Measurements from ENCODE around the gene CST3. TPM values are rescaled to one million over a fixed set of nuclear protein-coding genes. Genes with fewer than 3 reads are reported as not detected.

Gene CST3
- total RNA-seq, 4 donors from 2014 or later = 607 to 1,755 (median 1,289) TPM

GRCh38 chr20:23645575-23645974 is 7.8 kb upstream of the CST3 start:
- in situ Hi-C loops (cut with MboI; ENCODE audit: low pct_ligation_motif_present in 1 of 4, low pct_unique_long_range_greater_than_20kb in 1 of 4, low sequenced_read_pairs in 3 of 4) (no loop called here), intact Hi-C loops (cut with DNase I; ENCODE audit: low total_unique reads) (no loop called here)
- H3K27ac ChIP-seq = no peak overlapping the region
- 88% methylated on average over 1 of the region's 1 CpG; no CpG with 5 or more reads in 1 of the 2 donors for WGBS, 2 donors (ENCODE audit: low coverage in 1 of 2)
- no peaks in the 10 kb centered on the region for H3K36me3 ChIP-seq
- no peak for DNase-seq
- TF ChIP-seq POLR2AphosphoS5 (IDR thresholded peaks at IDR 0.05) (no peak), EP300 (IDR thresholded peaks at IDR 0.05; ENCODE audit: low read depth) (no peak), POLR2A (IDR thresholded peaks at IDR 0.05) (no peak), CTCF (IDR thresholded peaks at IDR 0.05) (no peak)
- H3K4me3 ChIP-seq = no peak overlapping the region
- peaks cover 0 to 9% (median 2%) of the 10 kb centered on the region in 4 donors for H3K4me1 ChIP-seq
- no peaks in the 10 kb centered on the region for H3K9me3 ChIP-seq
- H3K27me3 ChIP-seq = no peaks in the 10 kb centered on the region

GRCh38 chr20:23644164-23644563 is 6.4 kb upstream of the CST3 start:
- no peak overlapping the region for H3K27ac ChIP-seq

GRCh38 chr20:23643659-23644058 is 5.9 kb upstream of the CST3 start:
- H3K36me3 ChIP-seq = no peaks in the 10 kb centered on the region
- intact Hi-C loops (cut with DNase I; ENCODE audit: low total_unique reads) (no loop called here), in situ Hi-C loops (cut with MboI; ENCODE audit: low pct_ligation_motif_present in 1 of 4, low pct_unique_long_range_greater_than_20kb in 1 of 4, low sequenced_read_pairs in 3 of 4) (no loop called here)
- WGBS, 2 donors (ENCODE audit: low coverage in 1 of 2) = 74 to 75% methylated on average over 6 of the region's 6 CpGs
- peaks cover 0 to 13% (median 2%) of the 10 kb centered on the region in 4 donors for H3K4me1 ChIP-seq
- no peaks in the 10 kb centered on the region for H3K27me3 ChIP-seq
- no peak for TF ChIP-seq POLR2AphosphoS5 (IDR thresholded peaks at IDR 0.05)
- TF ChIP-seq POLR2A (IDR thresholded peaks at IDR 0.05) = no peak
- no peak for TF ChIP-seq CTCF (IDR thresholded peaks at IDR 0.05)
- no peak for TF ChIP-seq EP300 (IDR thresholded peaks at IDR 0.05; ENCODE audit: low read depth)
- no peak overlapping the region for H3K4me3 ChIP-seq
- H3K9me3 ChIP-seq = no peaks in the 10 kb centered on the region
- no peak for DNase-seq
- H3K27ac ChIP-seq = no peak overlapping the region

More at GRCh38 chr20:23644164-23644563, 6.4 kb upstream of the CST3 start:
- TF ChIP-seq EP300 (IDR thresholded peaks at IDR 0.05; ENCODE audit: low read depth) = no peak
- Histone ChIP-seq H3K4me3 (no peak overlapping the region), H3K36me3 (no peaks in the 10 kb centered on the region), H3K4me1 (peaks cover 0 to 9% (median 2%) of the 10 kb centered on the region in 4 donors), H3K9me3 (no peaks in the 10 kb centered on the region), H3K27me3 (no peaks in the 10 kb centered on the region)
- WGBS, 2 donors (ENCODE audit: low coverage in 1 of 2) = 90% methylated on average over 7 of the region's 7 CpGs; no CpG with 5 or more reads in 1 of the 2 donors
- in situ Hi-C loops (cut with MboI; ENCODE audit: low pct_ligation_motif_present in 1 of 4, low pct_unique_long_range_greater_than_20kb in 1 of 4, low sequenced_read_pairs in 3 of 4) = no loop called here
- no peak for DNase-seq
- intact Hi-C loops (cut with DNase I; ENCODE audit: low total_unique reads) = no loop called here

- in situ Hi-C loops (cut with MboI; ENCODE audit: low pct_ligation_motif_present in 1 of 4, low pct_unique_long_range_greater_than_20kb in 1 of 4, low sequenced_read_pairs in 3 of 4) = no loop called here
- no peaks in the 10 kb centered on the region for H3K9me3 ChIP-seq
- no peaks in the 10 kb centered on the region for H3K27me3 ChIP-seq
- H3K27ac ChIP-seq = peak overlapping the region; percentile 12 to 53 (median 32)
- H3K4me1 ChIP-seq = peaks cover 0 to 14% (median 2%) of the 10 kb centered on the region in 4 donors
- no peak overlapping the region for H3K4me3 ChIP-seq
- intact Hi-C loops (cut with DNase I; ENCODE audit: low total_unique reads) = no loop called here
- DNase-seq = no peak
- no peak for TF ChIP-seq CTCF (IDR thresholded peaks at IDR 0.05)
- peak in 1 of 3 donors; percentile 34 for TF ChIP-seq POLR2AphosphoS5 (IDR thresholded peaks at IDR 0.05)
- 65 to 71% methylated on average over 6 to 12 of the region's 12 CpGs for WGBS, 2 donors (ENCODE audit: low coverage in 1 of 2)
- H3K36me3 ChIP-seq = no peaks in the 10 kb centered on the region
Observed at GRCh38 chr20:23641936-23642751, 4.4 kb upstream of the CST3 start.
